ENCODE data around the gene IMPDH2. TPM values are rescaled to one million over a fixed set of nuclear protein-coding genes. Genes with fewer than 3 reads are reported as not detected.

Gene IMPDH2
- total RNA-seq, 1 experiment from 2014 or later = 591 TPM

GRCh38 chr3:48984663-48985062, 44.5 kb downstream of the IMPDH2 start:
- peak; percentile 45 for DNase-seq (ENCODE audit: low read depth)

GRCh38 chr3:48983096-48983495, 46.1 kb downstream of the IMPDH2 start:
- DNase-seq (ENCODE audit: low read depth) = no peak

- DNase-seq (ENCODE audit: low read depth) = no peak
Observed at GRCh38 chr3:48982686-48983085, 46.5 kb downstream of the IMPDH2 start.

- no peak for DNase-seq (ENCODE audit: low read depth)
Observed at GRCh38 chr3:48982016-48982415, 47.2 kb downstream of the IMPDH2 start.

- no peak for DNase-seq (ENCODE audit: low read depth)
Observed at GRCh38 chr3:48980295-48980694, 48.9 kb downstream of the IMPDH2 start.

- no peak for DNase-seq (ENCODE audit: low read depth)
Observed at GRCh38 chr3:48979451-48979850, 49.7 kb downstream of the IMPDH2 start.

Small RNAs within 50 kb of the gene (small RNA-seq; reads per million reads assigned to genes)
- gene MIR191 (980 reads per million, percentile 99 among the genes with 10 or more reads in this experiment), gene MIR425 (8.5 reads per million, percentile 91 among the genes with 10 or more reads in this experiment)

Other genes with a start within 250 kb of the IMPDH2 start
- gene PRKAR2A, start 181.5 kb downstream of the IMPDH2 start, total RNA-seq (2014; rRNA removed; shearing (Covaris generic)) = 34.2 and 42.6 TPM in 2 replicates
- gene SLC25A20, start 130.5 kb downstream of the IMPDH2 start, total RNA-seq (2014; rRNA removed; shearing (Covaris generic)) = 14.4 and 19.8 TPM in 2 replicates
- 109 and 119 TPM in 2 replicates for gene ARIH2, start 110.6 kb downstream of the IMPDH2 start, total RNA-seq (2014; rRNA removed; shearing (Covaris generic))
- gene P4HTM, start 39.2 kb downstream of the IMPDH2 start, total RNA-seq (2014; rRNA removed; shearing (Covaris generic)) = 8.4 and 13.4 TPM in 2 replicates
- 87.0 and 97.2 TPM in 2 replicates for gene WDR6, start 22.0 kb downstream of the IMPDH2 start, total RNA-seq (2014; rRNA removed; shearing (Covaris generic))
- 51.6 and 64.6 TPM in 2 replicates for gene DALRD3, start 10.8 kb downstream of the IMPDH2 start, total RNA-seq (2014; rRNA removed; shearing (Covaris generic))
- gene NDUFAF3, start 7.3 kb downstream of the IMPDH2 start, total RNA-seq (2014; rRNA removed; shearing (Covaris generic)) = 153 and 205 TPM in 2 replicates
- 69.9 and 100 TPM in 2 replicates for gene QRICH1, start 64.7 kb upstream of the IMPDH2 start, total RNA-seq (2014; rRNA removed; shearing (Covaris generic))
- gene QARS1, start 75.4 kb upstream of the IMPDH2 start, total RNA-seq (2014; rRNA removed; shearing (Covaris generic)) = 233 and 324 TPM in 2 replicates
- gene USP19, start 91.4 kb upstream of the IMPDH2 start, total RNA-seq (2014; rRNA removed; shearing (Covaris generic)) = 76.4 and 77.3 TPM in 2 replicates
- 96.4 and 98.1 TPM in 2 replicates for gene LAMB2, start 103.7 kb upstream of the IMPDH2 start, total RNA-seq (2014; rRNA removed; shearing (Covaris generic))
- gene CCDC71, start 136.9 kb upstream of the IMPDH2 start, total RNA-seq (2014; rRNA removed; shearing (Covaris generic)) = 32.0 and 36.2 TPM in 2 replicates
- 3.2 and 5.1 TPM in 2 replicates for gene KLHDC8B, start 142.2 kb upstream of the IMPDH2 start, total RNA-seq (2014; rRNA removed; shearing (Covaris generic))
- 1.7 and 2.3 TPM in 2 replicates for gene C3orf62, start 247.8 kb upstream of the IMPDH2 start, total RNA-seq (2014; rRNA removed; shearing (Covaris generic))

All from HT1080 (cell line).